ENCODE results near the gene DBR1.
A peak's percentile ranks its signal among the peaks of the same experiment; 100 is the strongest.

DBR1 gene

GRCh38 chr3:138118612-138119422 lies 55.9 kb downstream of the DBR1 start:
- peak; percentile 24 for DNase-seq

- no peak for DNase-seq
Measured at GRCh38 chr3:138114988-138115971, 59.4 kb downstream of the DBR1 start, which contains the start of gene DZIP1L. TSS of gene DZIP1L (minus strand) at chr3:138115608. CDS start at chr3:138103971, 11,637 bp downstream.

- no peak for DNase-seq
Measured at GRCh38 chr3:138114431-138114918, 60.2 kb downstream of the DBR1 start.

- DNase-seq: no peak
Measured at GRCh38 chr3:138113326-138113725, 61.4 kb downstream of the DBR1 start.

GRCh38 chr3:138112362-138112761 lies 62.4 kb downstream of the DBR1 start:
- DNase-seq: no peak
